ENCODE data around the gene BDKRB2. TPM values are rescaled to one million over a fixed set of nuclear protein-coding genes. Genes with fewer than 3 reads are reported as not detected.

BDKRB2 gene
- polyA plus RNA-seq, 2 of the 4 experiments (the other 2 are of a cell fraction), result 13.9 to 21.6 TPM

GRCh38 chr14:96247031-96247430, 42.4 kb downstream of the BDKRB2 start:
- no peak for FAIRE-seq
- POLR2A ChIA-PET, result interaction anchor here (1.6 kb wide), 1 partner anchor 14 kb away, joined by 4 read pairs; no protein-coding TSS in a partner anchor

GRCh38 chr14:96249029-96249428, 44.4 kb downstream of the BDKRB2 start:
- Histone ChIP-seq H3K9me3 (no peaks in the 10 kb centered on the region), H3K4me2 (peak overlapping the region; percentile 46), H3K4me1 (peaks cover 68% of the 10 kb centered on the region), H3K27ac (peak overlapping the region; percentile 76 to 91), H3K4me3 (no peak overlapping the region)
- CTCF ChIA-PET, result interaction anchor here (0.6 to 2.0 kb wide), 2 partner anchors 48 to 150 kb away, joined by 3 to 6 read pairs; no protein-coding TSS in a partner anchor
- ATAC-seq (peak; percentile 53 to 70), FAIRE-seq (no peak), DNase-seq (ENCODE audit: low read depth in 1 of 2, low spot score in 1 of 2) (peak in 1 of 2 experiments; percentile 69)
- 41% methylated on average over 5 of the region's 5 CpGs for WGBS (ENCODE audit: missing lambda C conversion rate)
- TF ChIP-seq CBX2 (IDR thresholded peaks at IDR 0.05; ENCODE audit: borderline replicate concordance, low read depth), result no peak
- TF ChIP-seq NFE2L2 (conservative IDR thresholded peaks at IDR 0.05; ENCODE audit: low read length), result 0 out of 2 replicates have a peak, but pooled peaks have one; percentile 23
- TF ChIP-seq NR3C1 (IDR thresholded peaks at IDR 0.05), result no peak
- TF ChIP-seq CEBPB (IDR thresholded peaks at IDR 0.05), result peak; percentile 93 to 95
- peak; percentile 36; the same call in 1 of the 2 replicates for TF ChIP-seq MAX (IDR thresholded peaks at IDR 0.05)
- no peak for TF ChIP-seq REST (IDR thresholded peaks at IDR 0.05)
- TF ChIP-seq MAFK (IDR thresholded peaks at IDR 0.05; ENCODE audit: partially characterized antibody), result peak; percentile 85
- no peak for TF ChIP-seq POLR2AphosphoS2 (conservative IDR thresholded peaks at IDR 0.05; ENCODE audit: low read length)
- TF ChIP-seq GATA3 (IDR thresholded peaks at IDR 0.05; ENCODE audit: borderline replicate concordance), result peak; percentile 82; the same call in 1 of the 2 replicates
- 0 out of 2 replicates have a peak, but pooled peaks have one; percentile 44 for TF ChIP-seq FOSL2 (IDR thresholded peaks at IDR 0.05)
- TF ChIP-seq FOSL2 (CRISPR knock-in tag; IDR thresholded peaks at IDR 0.05), result peak; percentile 40; the same call in 1 of the 2 replicates
- peak; percentile 18; the same call in 1 of the 3 replicates for TF ChIP-seq SMC3 (IDR thresholded peaks at IDR 0.05)
- TF ChIP-seq EP300 (IDR thresholded peaks at IDR 0.05), result peak; percentile 84 to 85; a peak in 3 of 5 replicates
- no peak for TF ChIP-seq RCOR1 (IDR thresholded peaks at IDR 0.05; ENCODE audit: low read depth, low read length)
- no peak for TF ChIP-seq CHD2 (IDR thresholded peaks at IDR 0.05; ENCODE audit: low read length, partially characterized antibody)
- peak; percentile 77 for TF ChIP-seq JUNB (IDR thresholded peaks at IDR 0.05)
- peak; percentile 91 for TF ChIP-seq HES2 (IDR thresholded peaks at IDR 0.05)
- peak; percentile 76; the same call in 1 of the 3 replicates for TF ChIP-seq BCL3 (IDR thresholded peaks at IDR 0.05)
- no peak for TF ChIP-seq EHMT2 (IDR thresholded peaks at IDR 0.05; ENCODE audit: low read depth)
- peak; percentile 61 to 68; a peak in 3 of 5 replicates for TF ChIP-seq JUN (IDR thresholded peaks at IDR 0.05)
- TF ChIP-seq HDAC2 (IDR thresholded peaks at IDR 0.05), result no peak
- POLR2A ChIA-PET, result no interaction called here

More at GRCh38 chr14:96247031-96247430, 42.4 kb downstream of the BDKRB2 start:
- Histone ChIP-seq H3K4me1 (peaks cover 48% of the 10 kb centered on the region), H3K4me3 (no peak overlapping the region), H3K9me3 (no peaks in the 10 kb centered on the region), H3K4me2 (peak overlapping the region; percentile 23; the same call in 1 of the 3 replicates), H3K27ac (peak overlapping the region; percentile 76 to 91)
- CTCF ChIA-PET, result interaction anchor here (0.8 to 9.1 kb wide), 8 partner anchors 9 to 155 kb away, joined by 3 to 66 read pairs (median 4); partner anchors contain the start of gene BDKRB1
- DNase-seq (ENCODE audit: low read depth in 1 of 2, low spot score in 1 of 2) (no peak), ATAC-seq (no peak)
- no peak for TF ChIP-seq PBX3 (IDR thresholded peaks at IDR 0.05)
- no peak for TF ChIP-seq HOXA7 (CRISPR knock-in tag; IDR thresholded peaks at IDR 0.05)
- TF ChIP-seq MAX (IDR thresholded peaks at IDR 0.05), result no peak
- TF ChIP-seq EP300 (IDR thresholded peaks at IDR 0.05), result no peak
- 76% methylated on average over 6 of the region's 6 CpGs for WGBS (ENCODE audit: missing lambda C conversion rate)
